C4-2B (cell line): ENCODE measurements around the gene PCNX3.

Experiments used
- H3K27ac ChIP-seq: fragments of 450-650 bp; 2 replicates; pipeline ENCODE4 v1.5.1; 2017
- ZFX ChIP-seq: fragments of 450-650 bp; IDR thresholded peaks from 2 replicates; pipeline ENCODE4 v1.6.1; 2017
- TF ChIP-seq, protein P1 (sequence below): fragments of 450-650 bp; conservative IDR thresholded peaks from 2 replicates; pipeline ENCODE4 v1.5.1; 2017; ENCODE audit warnings: mild to moderate bottlenecking

The PCNX3 gene

DNA sequence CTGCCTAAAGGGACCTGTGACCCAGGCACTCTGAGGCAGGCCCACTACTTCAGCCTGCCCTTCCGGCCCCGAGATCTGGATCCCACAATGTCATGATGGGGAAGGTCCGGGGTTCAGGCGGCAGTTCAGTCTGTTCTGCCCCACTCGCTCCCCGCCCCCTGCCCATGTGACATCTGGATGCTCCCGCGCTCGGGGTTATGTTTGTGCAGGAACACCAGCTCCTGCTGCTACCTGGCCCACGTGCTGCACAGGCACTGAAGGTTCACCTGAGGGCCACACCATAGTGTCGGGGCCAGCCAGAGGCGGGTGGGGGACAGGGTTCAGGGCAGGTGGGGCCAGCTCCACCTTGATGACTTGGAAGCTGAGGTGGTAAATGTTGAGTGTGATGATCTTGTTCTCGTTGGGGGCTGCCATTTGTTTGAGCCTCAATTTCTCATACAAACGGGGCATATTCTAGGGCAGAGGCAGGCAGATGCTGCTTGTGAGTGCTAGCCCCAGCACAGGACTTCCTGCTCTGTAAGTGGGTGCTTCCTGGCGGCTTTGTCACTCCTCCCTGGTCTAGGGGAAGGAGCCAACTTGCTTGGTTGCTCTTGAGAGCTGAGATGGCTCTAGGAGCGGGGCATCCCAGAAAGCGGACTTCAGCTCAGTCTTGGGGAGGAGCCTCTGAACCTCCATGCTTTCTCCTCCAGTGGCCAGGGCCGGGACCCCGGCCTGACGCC lies 18.0 kb downstream of the PCNX3 start:
- no peak overlapping the region for H3K27ac ChIP-seq
- no peak for TF ChIP-seq ZFX
- TF ChIP-seq, protein P1, sequence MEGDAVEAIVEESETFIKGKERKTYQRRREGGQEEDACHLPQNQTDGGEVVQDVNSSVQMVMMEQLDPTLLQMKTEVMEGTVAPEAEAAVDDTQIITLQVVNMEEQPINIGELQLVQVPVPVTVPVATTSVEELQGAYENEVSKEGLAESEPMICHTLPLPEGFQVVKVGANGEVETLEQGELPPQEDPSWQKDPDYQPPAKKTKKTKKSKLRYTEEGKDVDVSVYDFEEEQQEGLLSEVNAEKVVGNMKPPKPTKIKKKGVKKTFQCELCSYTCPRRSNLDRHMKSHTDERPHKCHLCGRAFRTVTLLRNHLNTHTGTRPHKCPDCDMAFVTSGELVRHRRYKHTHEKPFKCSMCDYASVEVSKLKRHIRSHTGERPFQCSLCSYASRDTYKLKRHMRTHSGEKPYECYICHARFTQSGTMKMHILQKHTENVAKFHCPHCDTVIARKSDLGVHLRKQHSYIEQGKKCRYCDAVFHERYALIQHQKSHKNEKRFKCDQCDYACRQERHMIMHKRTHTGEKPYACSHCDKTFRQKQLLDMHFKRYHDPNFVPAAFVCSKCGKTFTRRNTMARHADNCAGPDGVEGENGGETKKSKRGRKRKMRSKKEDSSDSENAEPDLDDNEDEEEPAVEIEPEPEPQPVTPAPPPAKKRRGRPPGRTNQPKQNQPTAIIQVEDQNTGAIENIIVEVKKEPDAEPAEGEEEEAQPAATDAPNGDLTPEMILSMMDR = no peak

DNA sequence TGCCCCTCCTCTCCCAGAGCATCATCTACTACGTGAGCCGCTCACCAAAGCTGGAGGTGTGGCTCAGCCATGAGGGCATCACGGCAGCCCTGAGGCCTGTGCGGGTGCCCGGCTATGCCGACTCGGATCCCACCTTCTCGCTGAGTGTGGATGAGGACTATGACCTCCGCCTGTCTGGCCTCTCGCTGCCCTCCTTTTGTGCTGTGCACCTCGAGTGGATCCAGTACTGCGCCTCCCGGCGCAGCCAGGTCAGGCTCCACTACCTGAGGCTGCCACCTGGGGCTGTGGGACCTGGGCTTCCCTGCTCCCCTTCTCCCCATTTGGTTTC lies 18.5 kb downstream of the PCNX3 start:
- TF ChIP-seq, protein P1 = no peak
- no peak for TF ChIP-seq ZFX
- H3K27ac ChIP-seq = no peak overlapping the region

DNA sequence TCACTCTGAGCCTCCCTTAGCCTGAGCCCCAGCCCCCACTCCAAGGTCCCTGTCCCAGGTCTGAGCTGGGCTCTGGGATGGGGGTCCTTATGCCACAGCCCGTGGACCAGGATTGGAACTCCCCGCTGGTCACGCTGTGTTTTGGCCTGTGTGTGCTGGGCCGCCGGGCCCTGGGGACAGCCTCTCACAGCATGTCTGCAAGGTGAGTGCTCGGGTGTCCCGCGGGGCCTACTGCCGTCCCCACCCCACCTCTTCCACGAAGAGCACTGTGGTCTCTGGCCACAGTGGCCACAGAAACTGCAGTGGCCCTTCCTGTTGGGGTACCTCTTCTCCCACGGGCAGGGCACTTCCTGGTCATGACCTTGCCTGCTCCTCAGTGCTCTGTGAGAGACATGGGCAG lies 18.9 kb downstream of the PCNX3 start:
- no peak for TF ChIP-seq ZFX
- TF ChIP-seq, protein P1 = no peak
- H3K27ac ChIP-seq = no peak overlapping the region

DNA sequence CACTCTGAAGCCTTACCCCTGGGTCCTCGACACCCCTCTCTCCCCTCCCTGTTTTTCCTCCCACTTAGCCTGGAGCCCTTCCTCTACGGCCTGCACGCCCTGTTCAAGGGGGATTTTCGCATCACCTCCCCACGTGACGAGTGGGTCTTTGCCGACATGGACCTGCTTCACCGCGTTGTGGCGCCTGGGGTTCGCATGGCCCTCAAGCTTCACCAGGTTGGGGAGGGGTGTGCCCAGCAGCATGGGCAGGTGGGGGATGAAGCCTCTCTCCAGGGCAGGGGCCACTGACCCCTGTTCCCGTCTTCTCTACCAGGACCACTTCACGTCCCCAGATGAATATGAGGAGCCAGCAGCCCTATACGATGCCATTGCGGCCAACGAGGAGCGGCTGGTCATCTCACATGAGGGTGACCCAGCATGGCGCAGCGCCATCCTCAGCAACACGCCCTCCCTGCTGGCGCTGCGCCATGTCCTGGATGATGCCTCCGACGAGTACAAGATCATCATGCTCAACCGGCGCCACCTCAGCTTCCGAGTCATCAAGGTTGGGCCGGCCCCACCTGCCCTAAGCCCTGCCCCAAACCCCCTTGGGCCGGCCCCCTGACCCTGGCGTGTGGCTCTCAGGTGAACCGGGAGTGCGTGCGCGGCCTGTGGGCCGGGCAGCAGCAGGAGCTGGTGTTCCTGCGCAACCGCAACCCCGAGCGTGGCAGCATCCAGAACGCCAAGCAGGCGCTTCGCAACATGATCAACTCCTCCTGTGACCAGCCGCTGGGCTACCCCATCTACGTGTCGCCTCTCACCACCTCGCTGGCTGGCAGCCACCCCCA lies 19.5 kb downstream of the PCNX3 start:
- no peak for TF ChIP-seq ZFX
- TF ChIP-seq, protein P1 = no peak
- no peak overlapping the region for H3K27ac ChIP-seq

DNA sequence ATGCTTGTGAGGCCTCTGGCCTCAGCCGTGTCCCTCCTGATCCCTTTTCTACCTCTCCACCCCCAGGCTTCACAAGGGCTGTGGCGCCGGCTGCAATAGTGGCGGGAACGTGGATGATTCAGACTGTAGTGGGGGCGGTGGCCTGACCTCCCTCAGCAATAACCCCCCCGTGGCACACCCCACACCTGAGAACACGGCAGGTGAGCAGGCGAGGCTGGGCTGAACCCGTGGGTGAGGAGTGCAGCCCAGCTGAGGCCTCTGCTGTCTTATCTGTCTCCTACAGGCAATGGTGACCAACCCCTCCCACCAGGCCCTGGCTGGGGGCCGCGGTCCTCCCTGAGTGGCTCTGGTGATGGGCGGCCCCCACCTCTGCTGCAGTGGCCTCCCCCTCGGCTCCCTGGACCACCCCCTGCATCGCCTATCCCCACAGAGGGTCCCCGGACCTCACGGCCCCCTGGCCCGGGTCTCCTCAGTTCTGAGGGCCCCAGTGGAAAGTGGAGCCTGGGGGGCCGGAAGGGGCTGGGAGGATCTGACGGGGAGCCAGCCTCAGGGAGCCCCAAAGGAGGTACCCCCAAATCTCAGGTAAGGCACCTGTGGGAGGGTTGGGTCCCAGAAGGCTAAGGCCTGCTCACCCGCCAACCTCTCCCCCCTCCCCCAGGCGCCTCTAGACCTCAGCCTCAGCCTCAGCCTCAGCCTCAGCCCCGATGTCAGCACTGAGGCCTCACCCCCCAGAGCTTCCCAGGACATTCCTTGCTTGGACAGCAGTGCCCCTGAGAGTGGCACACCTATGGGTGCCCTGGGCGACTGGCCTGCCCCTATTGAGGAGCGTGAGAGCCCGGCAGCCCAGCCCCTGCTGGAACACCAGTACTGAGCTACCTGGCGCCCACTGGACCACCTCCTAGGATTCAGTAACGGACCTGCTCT lies 20.8 kb downstream of the PCNX3 start:
- peak overlapping the region; percentile 38 for H3K27ac ChIP-seq
- TF ChIP-seq ZFX = no peak
- TF ChIP-seq, protein P1 = no peak

DNA sequence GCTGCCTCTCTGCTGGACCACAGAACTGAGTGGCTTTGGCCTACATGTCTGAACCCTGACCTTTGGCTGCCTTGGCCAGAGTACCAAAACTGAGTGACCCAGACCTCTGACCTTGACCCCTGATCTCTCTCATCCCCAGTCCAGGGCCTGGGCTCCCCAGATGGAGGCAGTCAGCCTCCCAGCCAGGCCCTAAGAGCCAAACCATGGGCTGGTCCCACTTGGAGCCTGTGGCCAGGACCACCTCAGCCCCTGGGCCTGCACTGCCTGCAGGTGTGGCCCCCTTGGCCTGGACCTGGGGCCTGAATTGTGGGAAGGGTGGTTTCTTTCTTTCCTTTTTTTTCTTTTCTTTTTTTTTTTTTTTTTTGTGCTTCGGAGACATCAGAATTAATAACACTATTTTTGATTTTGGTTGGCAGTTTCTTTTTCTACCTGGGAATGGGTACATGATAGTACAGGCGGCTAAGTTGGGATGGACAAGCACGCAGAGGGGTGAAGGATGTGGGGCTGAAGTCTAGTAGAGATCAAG lies 21.5 kb downstream of the PCNX3 start:
- TF ChIP-seq, protein P1 = no peak
- TF ChIP-seq ZFX = 0 out of 2 replicates have a peak, but pooled peaks have one; percentile 26
- H3K27ac ChIP-seq = peak overlapping the region; percentile 38
